GM12878 (cell line): ENCODE results near the gene ENDOU. TPM values are rescaled to one million over a fixed set of nuclear protein-coding genes. Genes with fewer than 3 reads are reported as not detected.
A peak's percentile ranks its signal among the peaks of the same experiment; 100 is the strongest.

Experiments used
- ATAC-seq: fragments of 200-7000 bp; cut with Tn5 transposase; 3 replicates; pipeline ENCODE4 v1.9.1; 2020; ENCODE audit warnings: mild to moderate bottlenecking, moderate library complexity
- BruUV-seq: library from RNA; stranded (reverse); fragments of 400-500 nt; replicated peaks from 2 replicates; lab custom pipeline; 2021; lab: Mats Ljungman, UMichigan
- CTCF ChIA-PET: fragments of 300-600 bp; sonication (Branson Sonifier 250); formaldehyde crosslinking; extraction: SDS; loops from one replicate; lab custom pipeline; 2021; ENCODE audit warnings: inconsistent platforms; lab: Yijun Ruan, JAX
- POLR2A ChIA-PET: fragments of 350-600 bp; formaldehyde crosslinking; extraction: SDS; loops from one replicate; lab custom pipeline; 2021; ENCODE audit warnings: inconsistent platforms; lab: Charles Lee
- RAD21 ChIA-PET: fragments of 300-600 bp; sonication (Branson Sonifier 250); formaldehyde crosslinking; loops from one replicate; lab custom pipeline; 2023; ENCODE audit warnings: antibody characterized with exemption; ENCODE audit not compliant: unreplicated experiment; lab: Charles Lee
- SMC1A ChIA-PET: fragments of 300-600 bp; sonication (Branson Sonifier 250); formaldehyde crosslinking; loops from one replicate; lab custom pipeline; 2023; ENCODE audit not compliant: unreplicated experiment, uncharacterized antibody; lab: Charles Lee
- DNase-seq: peaks from one replicate; pipeline ENCODE4 v3.0.0-alpha.2; 2011; ENCODE audit warnings: low read depth, low spot score
- FAIRE-seq: peaks from 3 replicates; lab custom pipeline; 2011; peaks lifted over from hg19 to GRCh38; lab: Jason Lieb, UNC
- H2AFZ ChIP-seq: 2 replicates; pipeline ENCODE4 v1.6.0; 2011; ENCODE audit warnings: low read depth, low read length, control low read depth; ENCODE audit not compliant: control insufficient read depth
- H3K27ac ChIP-seq: 2 replicates; pipeline ENCODE4 v1.5.1; 2011; ENCODE audit warnings: control low read depth; ENCODE audit not compliant: control insufficient read depth, insufficient read depth
- H3K27me3 ChIP-seq, 2 experiments: replicated peaks in 1 of 2; 2 replicates each; pipeline versions ENCODE4 v1.6.0 to v1.6.1; 2011; ENCODE audit warnings: low read length in 1 of 2; ENCODE audit not compliant: control insufficient read depth in 2 of 2, insufficient read depth in 2 of 2
- H3K36me3 ChIP-seq, 2 experiments: 2 replicates each; pipeline ENCODE4 v1.5.1; 2011; ENCODE audit warnings: low read length in 1 of 2; ENCODE audit not compliant: control insufficient read depth in 2 of 2, insufficient read depth in 2 of 2
- H3K4me1 ChIP-seq: 2 replicates; pipeline ENCODE4 v1.6.1; 2011; ENCODE audit warnings: mild to moderate bottlenecking, low read length, moderate library complexity, mixed read lengths; ENCODE audit not compliant: control insufficient read depth, insufficient read depth
- H3K4me2 ChIP-seq: 2 replicates; pipeline ENCODE4 v1.6.0; 2011; ENCODE audit warnings: control low read depth; ENCODE audit not compliant: control insufficient read depth, insufficient read depth
- H3K4me3 ChIP-seq: fragments of 200-600 bp; sonication (generic); 2 replicates; pipeline ENCODE4 v1.5.1; 2016
- H3K79me2 ChIP-seq: 2 replicates; pipeline ENCODE4 v1.6.0; 2011; ENCODE audit warnings: low read length; ENCODE audit not compliant: control insufficient read depth, insufficient read depth
- H3K9ac ChIP-seq: 2 replicates; pipeline ENCODE4 v1.8.0; 2011; ENCODE audit warnings: low read length, control low read depth, mixed read lengths; ENCODE audit not compliant: control insufficient read depth, insufficient read depth
- H3K9me3 ChIP-seq: replicated peaks from 3 replicates; pipeline ENCODE4 v1.5.1; 2011; ENCODE audit warnings: mild to moderate bottlenecking, low read length; ENCODE audit not compliant: control insufficient read depth, insufficient read depth
- H4K20me1 ChIP-seq: 2 replicates; pipeline ENCODE4 v1.6.0; 2011; ENCODE audit not compliant: control insufficient read depth, insufficient read depth
- ATF3 ChIP-seq: IDR thresholded peaks from 2 replicates; pipeline ENCODE4 v1.6.1; 2011; ENCODE audit warnings: low read depth, mild to moderate bottlenecking, low read length, moderate library complexity, borderline replicate concordance; ENCODE audit errors: extremely low read depth
- EED ChIP-seq: sonication (generic); IDR thresholded peaks from 2 replicates; pipeline ENCODE4 v1.6.1; 2016; ENCODE audit warnings: antibody characterized with exemption, low read depth
- HDGF ChIP-seq: fragments of 450-650 bp; IDR thresholded peaks from 2 replicates; pipeline ENCODE4 v1.6.1; 2016; ENCODE audit warnings: antibody characterized with exemption
- IKZF1 ChIP-seq: fragments of 450-650 bp; conservative IDR thresholded peaks from 2 replicates; pipeline ENCODE4 v1.6.1; 2017; ENCODE audit warnings: antibody characterized with exemption, mild to moderate bottlenecking
- IKZF2 ChIP-seq, 2 experiments: fragments of 450-650 bp; IDR thresholded peaks; 2 replicates each; pipeline ENCODE4 v1.6.1; 2017; ENCODE audit warnings: mild to moderate bottlenecking in 2 of 2, moderate library complexity in 2 of 2
- JUNB ChIP-seq: IDR thresholded peaks from 2 replicates; pipeline ENCODE4 v1.6.1; 2016; ENCODE audit warnings: antibody characterized with exemption, mild to moderate bottlenecking
- NFIC ChIP-seq: IDR thresholded peaks from 2 replicates; pipeline ENCODE4 v1.6.1; 2012; ENCODE audit warnings: low read depth, mild to moderate bottlenecking, inconsistent platforms, low read length, moderate library complexity
- NFYA ChIP-seq: IDR thresholded peaks from 2 replicates; pipeline ENCODE4 v1.6.1; 2011; ENCODE audit warnings: low read depth, mild to moderate bottlenecking, low read length, improper control_type of control experiment, borderline replicate concordance
- NR2C1 ChIP-seq: fragments of 450-650 bp; IDR thresholded peaks from 2 replicates; pipeline ENCODE4 v1.6.1; 2017; ENCODE audit warnings: antibody characterized with exemption, mild to moderate bottlenecking, moderate library complexity
- NR2F1 ChIP-seq: fragments of 450-650 bp; conservative IDR thresholded peaks from 2 replicates; pipeline ENCODE4 v1.6.1; 2017; ENCODE audit warnings: mild to moderate bottlenecking
- PKNOX1 ChIP-seq: fragments of 450-650 bp; IDR thresholded peaks from 2 replicates; pipeline ENCODE4 v1.6.1; 2016; ENCODE audit warnings: mild to moderate bottlenecking
- POLR2A ChIP-seq: IDR thresholded peaks from 2 replicates; pipeline ENCODE4 v1.6.1; 2011; ENCODE audit warnings: low read depth, mild to moderate bottlenecking, low read length
- RELB ChIP-seq: fragments of 450-650 bp; IDR thresholded peaks from 2 replicates; pipeline ENCODE4 v1.6.1; 2017; ENCODE audit warnings: low read depth, mild to moderate bottlenecking, moderate library complexity
- SPI1 ChIP-seq: IDR thresholded peaks from 2 replicates; pipeline ENCODE4 v1.6.1; 2011; ENCODE audit warnings: low read depth, mild to moderate bottlenecking, low read length, moderate library complexity, borderline replicate concordance; ENCODE audit not compliant: insufficient read depth
- YY1 ChIP-seq: IDR thresholded peaks from 2 replicates; pipeline ENCODE4 v1.6.1; 2011; ENCODE audit warnings: low read depth, mild to moderate bottlenecking, low read length
- WGBS: methylation state at CpG from one replicate; pipeline ENCODE4 v1.1.6; 2016; ENCODE audit warnings: low lambda C conversion rate; ENCODE audit not compliant: insufficient replicate concordance, insufficient coverage; ENCODE audit errors: missing lambda C conversion rate; 5-methylcytosine and 5-hydroxymethylcytosine counted together
- in situ Hi-C: fragments of 300-500 bp; cut with MboI; formaldehyde crosslinking; loops from 9 replicates; pipeline ENCODE4 v1.14.3; 2018; ENCODE audit warnings: mixed read lengths
- intact Hi-C: fragments of 100-400 bp; cut with micrococcal nuclease; formaldehyde crosslinking; loops from one replicate; pipeline ENCODE4 v1.14.2; 2022; ENCODE audit not compliant: unreplicated experiment
- polyA plus RNA-seq, 11 experiments: library from polyadenylated mRNA; depleted of rRNA in 4 of 11; unstranded in 6 of 11; stranded (reverse) in 5 of 11; fragments of >200 nt; fragmentation: Nextera tagmentation in 4 of 11; fragmentation: Illumina TruSeq in 1 of 11; extraction: Ambion mirVana in 4 of 11; extraction: Trizol in 1 of 11; gene quantifications; 1 replicate in 1 of 11; 2 replicates in 10 of 11; pipeline versions ENCODE4 v1.2.1 to v1.2.3, GENCODE V29; 2011 to 2016; ENCODE audit warnings: inconsistent platforms in 2 of 11, missing spikeins in 2 of 11, low read depth in 1 of 11
- total RNA-seq, 4 experiments: library from RNA; depleted of rRNA in 3 of 4; stranded (reverse); fragments of >200 nt in 3 of 4; fragmentation: Illumina TruSeq in 1 of 4; extraction: Trizol in 1 of 4; gene quantifications; 2 replicates each; pipeline versions ENCODE4 v1.2.1 to v1.2.3, GENCODE V29; 2013 to 2021

ENDOU gene
- total and polyA plus RNA-seq, 10 of the 15 experiments (the other 5 are each of a cell fraction or from before 2014, with no cell fraction given), result 0.03 to 0.17 (median 0.10) TPM; not detected in 4

- TF ChIP-seq YY1 (0 out of 2 replicates have a peak, but pooled peaks have one; percentile 16), PKNOX1 (peak; percentile 25; the same call in 1 of the 2 replicates), RELB (peak; percentile 52; the same call in 1 of the 2 replicates), ATF3 (no peak), HDGF (peak; percentile 29; the same call in 1 of the 2 replicates), SPI1 (peak; percentile 16; the same call in 1 of the 2 replicates), NR2C1 (peak; percentile 27; the same call in 1 of the 2 replicates), NFYA (no peak), NR2F1 (peak; percentile 58), NFIC (0 out of 2 replicates have a peak, but pooled peaks have one; percentile 24), POLR2A (0 out of 2 replicates have a peak, but pooled peaks have one; percentile 38), IKZF2 (IDR thresholded peaks at IDR 0.05) (peak in 1 of 2 experiments; percentile 32; a peak in 2 of 4 replicates), EED (0 out of 2 replicates have a peak, but pooled peaks have one; percentile 23), JUNB (no peak), IKZF1 (peak; percentile 58; the same call in 1 of the 2 replicates)
- peak overlapping the region; percentile 76 for H3K27ac ChIP-seq
- BruUV-seq, result no TSS peak
- H3K9me3 ChIP-seq, result no peaks in the 10 kb centered on the region
- in situ Hi-C loops, result no loop called here
- peak overlapping the region; percentile 75 for H2AFZ ChIP-seq
- peak overlapping the region; percentile 50 for H3K4me3 ChIP-seq
- ChIA-PET POLR2A (interaction anchor here (0.7 to 2.4 kb wide), 15 partner anchors 9 to 540 kb away, joined by 3 to 14 read pairs (median 4); partner anchors contain the start of gene RPAP3), SMC1A (interaction anchor here (0.7 to 12.2 kb wide), 15 partner anchors 8 to 105 kb away, joined by 3 to 277 read pairs (median 4); partner anchors contain the start of gene RPAP3), RAD21 (interaction anchor here (0.8 to 12.6 kb wide), 17 partner anchors 13 to 129 kb away, joined by 3 to 237 read pairs (median 4); partner anchors contain the start of genes ENDOU, RPAP3 and SLC48A1), CTCF (interaction anchor here (1.0 to 14.5 kb wide), 10 partner anchors 12 to 433 kb away, joined by 3 to 507 read pairs (median 20); partner anchors contain the start of genes RPAP3 and SLC48A1)
- H3K36me3 ChIP-seq, result no peaks in the 10 kb centered on the region
- ATAC-seq (peak; percentile 80), DNase-seq (peak; percentile 75), FAIRE-seq (peak; percentile 97)
- no peaks in the 10 kb centered on the region for H4K20me1 ChIP-seq
- peak overlapping the region; percentile 82 for H3K4me2 ChIP-seq
- H3K79me2 ChIP-seq, result no peaks in the 10 kb centered on the region
- peaks cover 46% of the 10 kb centered on the region for H3K4me1 ChIP-seq
- peak overlapping the region; percentile 32; the same call in 1 of the 2 replicates for H3K9ac ChIP-seq
- intact Hi-C loops, result loop anchor here (1.0 kb wide), 1 partner anchor 14 kb away; no protein-coding TSS in a partner anchor
- H3K27me3 ChIP-seq, result no peaks in the 10 kb centered on the region
- WGBS, result 34% methylated on average over 12 of the region's 12 CpGs
Observed at GRCh38 chr12:47755655-47756562, 30.6 kb upstream of the ENDOU start.
